ENCODE measurements around the gene SLC15A1.

- TF ChIP-seq POLR2AphosphoS5 (IDR thresholded peaks at IDR 0.05): no peak
- TF ChIP-seq CTCF (IDR thresholded peaks at IDR 0.05): no peak
- TF ChIP-seq POLR2A (IDR thresholded peaks at IDR 0.05): no peak
These were observed 42.0 kb upstream of the SLC15A1 start for GRCh38 chr13:98794498-98794897.
